H1 (cell line): ENCODE measurements around the gene TMCC3. TPM values are rescaled to one million over a fixed set of nuclear protein-coding genes. Genes with fewer than 3 reads are reported as not detected.

Experiments
- BRCA1 ChIP-seq: IDR thresholded peaks from 2 replicates; pipeline ENCODE4 v1.6.1; 2012; ENCODE audit warnings: low read depth, low read length, improper control_type of control experiment
- CBX8 ChIP-seq: fragments of 300-800, 300-1000 bp; sonication (generic); IDR thresholded peaks from 2 replicates; pipeline ENCODE4 v1.7.1; 2016; ENCODE audit warnings: low read depth, low read length, borderline replicate concordance
- polyA plus RNA-seq, 7 experiments: library from polyadenylated mRNA; depleted of rRNA in 3 of 7; stranded (reverse) in 5 of 7; unstranded in 2 of 7; fragments of >200 nt in 5 of 7; fragments of 200-250 nt in 2 of 7; gene quantifications; 1 replicate in 5 of 7; 2 replicates in 1 of 7; 4 replicates in 1 of 7; pipeline versions ENCODE4 v1.2.1 to v1.2.3, GENCODE V29; 2011 to 2013; ENCODE audit warnings: missing spikeins in 2 of 7, mixed read lengths in 2 of 7
- total RNA-seq: library from RNA; stranded (reverse); fragmentation: NEBNext Ultra II Directional; extraction: Animal tissue kit (Norgen Biotek cat#: 25700); gene quantifications from 2 replicates; pipeline ENCODE4 v1.2.1, GENCODE V29; 2021

The TMCC3 gene
- total and polyA plus RNA-seq, 2 of the 8 experiments (the other 6 are each of a cell fraction or from before 2014, with no cell fraction given) = 1.7 to 4.1 TPM

DNA sequence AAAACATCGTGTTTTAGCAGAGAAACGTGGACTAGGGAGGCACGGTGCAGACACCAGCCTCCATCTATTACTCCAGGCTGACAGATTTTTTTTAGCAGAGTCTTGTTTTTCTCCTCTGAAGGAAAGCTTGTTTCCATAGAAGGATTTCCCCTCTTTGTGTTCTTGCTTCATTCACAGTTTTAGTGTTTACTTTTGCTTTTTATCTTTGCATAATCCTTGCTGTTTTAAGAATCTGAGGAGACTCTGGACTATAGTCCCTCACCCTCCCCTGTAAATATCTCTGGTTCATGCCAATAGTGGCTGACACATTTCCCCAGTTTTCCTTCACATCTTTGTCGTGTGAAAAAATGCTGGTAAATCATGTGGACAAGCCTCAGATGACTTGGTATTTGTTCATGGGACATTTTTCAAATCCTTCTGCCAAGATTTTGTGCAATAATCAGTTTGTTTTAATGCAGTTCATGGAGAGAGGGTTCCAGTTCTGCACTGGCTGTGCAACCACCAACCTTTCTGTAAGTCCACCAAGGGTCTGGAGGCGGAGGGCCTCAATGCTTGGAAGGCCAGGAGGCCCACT lies 39.9 kb upstream of the TMCC3 start (continued):
- no peak for TF ChIP-seq BRCA1
- TF ChIP-seq CBX8 = no peak
